ENCODE results near the gene PDSS2.

DNA sequence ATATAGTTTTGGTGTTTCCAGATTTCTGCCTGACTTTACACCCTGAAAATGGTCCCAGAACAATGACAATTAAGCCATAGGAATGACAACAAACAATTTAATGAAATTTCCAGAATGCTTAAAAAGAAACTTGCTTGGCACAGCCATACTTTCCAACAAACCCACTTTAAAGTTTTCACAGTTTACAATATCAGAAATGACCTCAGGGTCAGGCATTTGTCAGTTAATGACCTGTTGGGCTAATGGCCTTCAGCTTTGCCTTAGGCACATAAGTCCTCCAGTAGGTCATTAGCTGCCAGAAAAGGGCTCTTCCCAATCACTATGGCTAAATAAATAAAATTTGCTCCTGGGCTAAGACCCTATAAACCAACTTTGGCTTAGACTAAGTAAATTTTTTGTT lies 199.4 kb downstream of the PDSS2 start:
- no peak for TF ChIP-seq POLR2AphosphoS5 (IDR thresholded peaks at IDR 0.05)
- TF ChIP-seq, protein P1, sequence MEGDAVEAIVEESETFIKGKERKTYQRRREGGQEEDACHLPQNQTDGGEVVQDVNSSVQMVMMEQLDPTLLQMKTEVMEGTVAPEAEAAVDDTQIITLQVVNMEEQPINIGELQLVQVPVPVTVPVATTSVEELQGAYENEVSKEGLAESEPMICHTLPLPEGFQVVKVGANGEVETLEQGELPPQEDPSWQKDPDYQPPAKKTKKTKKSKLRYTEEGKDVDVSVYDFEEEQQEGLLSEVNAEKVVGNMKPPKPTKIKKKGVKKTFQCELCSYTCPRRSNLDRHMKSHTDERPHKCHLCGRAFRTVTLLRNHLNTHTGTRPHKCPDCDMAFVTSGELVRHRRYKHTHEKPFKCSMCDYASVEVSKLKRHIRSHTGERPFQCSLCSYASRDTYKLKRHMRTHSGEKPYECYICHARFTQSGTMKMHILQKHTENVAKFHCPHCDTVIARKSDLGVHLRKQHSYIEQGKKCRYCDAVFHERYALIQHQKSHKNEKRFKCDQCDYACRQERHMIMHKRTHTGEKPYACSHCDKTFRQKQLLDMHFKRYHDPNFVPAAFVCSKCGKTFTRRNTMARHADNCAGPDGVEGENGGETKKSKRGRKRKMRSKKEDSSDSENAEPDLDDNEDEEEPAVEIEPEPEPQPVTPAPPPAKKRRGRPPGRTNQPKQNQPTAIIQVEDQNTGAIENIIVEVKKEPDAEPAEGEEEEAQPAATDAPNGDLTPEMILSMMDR (IDR thresholded peaks at IDR 0.05): no peak
- no peak for TF ChIP-seq POLR2A (IDR thresholded peaks at IDR 0.05)

Measured in gastroesophageal sphincter (tissue), 3 donors.